ENCODE measurements around the gene RCAN1. TPM values are rescaled to one million over a fixed set of nuclear protein-coding genes. Genes with fewer than 3 reads are reported as not detected.

RCAN1 gene
- total and polyA plus RNA-seq, 2 of the 13 experiments (the other 11 are each of a cell fraction or from before 2014, with no cell fraction given): 9.4 to 34.1 TPM

- TF ChIP-seq DBP (CRISPR knock-in tag; IDR thresholded peaks at IDR 0.05; ENCODE audit: not compliant biosample characterization) (no peak), RARG (CRISPR knock-in tag; IDR thresholded peaks at IDR 0.05; ENCODE audit: low read depth) (no peak), ZNF432 (CRISPR knock-in tag; IDR thresholded peaks at IDR 0.05; ENCODE audit: borderline replicate concordance) (no peak), ZNF670 (CRISPR knock-in tag; IDR thresholded peaks at IDR 0.05; ENCODE audit: borderline replicate concordance) (no peak), ZBTB34 (CRISPR knock-in tag; IDR thresholded peaks at IDR 0.05) (no peak), HOXA3 (CRISPR knock-in tag; IDR thresholded peaks at IDR 0.05) (peak; percentile 61; the same call in 1 of the 2 replicates), KLF15 (CRISPR knock-in tag; IDR thresholded peaks at IDR 0.05; ENCODE audit: borderline replicate concordance) (no peak), ZNF772 (CRISPR knock-in tag; IDR thresholded peaks at IDR 0.05) (no peak), PHF21A (CRISPR knock-in tag; IDR thresholded peaks at IDR 0.05) (peak; percentile 86)
- TF ChIP-seq, protein P1, sequence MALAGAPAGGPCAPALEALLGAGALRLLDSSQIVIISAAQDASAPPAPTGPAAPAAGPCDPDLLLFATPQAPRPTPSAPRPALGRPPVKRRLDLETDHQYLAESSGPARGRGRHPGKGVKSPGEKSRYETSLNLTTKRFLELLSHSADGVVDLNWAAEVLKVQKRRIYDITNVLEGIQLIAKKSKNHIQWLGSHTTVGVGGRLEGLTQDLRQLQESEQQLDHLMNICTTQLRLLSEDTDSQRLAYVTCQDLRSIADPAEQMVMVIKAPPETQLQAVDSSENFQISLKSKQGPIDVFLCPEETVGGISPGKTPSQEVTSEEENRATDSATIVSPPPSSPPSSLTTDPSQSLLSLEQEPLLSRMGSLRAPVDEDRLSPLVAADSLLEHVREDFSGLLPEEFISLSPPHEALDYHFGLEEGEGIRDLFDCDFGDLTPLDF (CRISPR knock-in tag; IDR thresholded peaks at IDR 0.05): no peak
- TF ChIP-seq, protein P2, sequence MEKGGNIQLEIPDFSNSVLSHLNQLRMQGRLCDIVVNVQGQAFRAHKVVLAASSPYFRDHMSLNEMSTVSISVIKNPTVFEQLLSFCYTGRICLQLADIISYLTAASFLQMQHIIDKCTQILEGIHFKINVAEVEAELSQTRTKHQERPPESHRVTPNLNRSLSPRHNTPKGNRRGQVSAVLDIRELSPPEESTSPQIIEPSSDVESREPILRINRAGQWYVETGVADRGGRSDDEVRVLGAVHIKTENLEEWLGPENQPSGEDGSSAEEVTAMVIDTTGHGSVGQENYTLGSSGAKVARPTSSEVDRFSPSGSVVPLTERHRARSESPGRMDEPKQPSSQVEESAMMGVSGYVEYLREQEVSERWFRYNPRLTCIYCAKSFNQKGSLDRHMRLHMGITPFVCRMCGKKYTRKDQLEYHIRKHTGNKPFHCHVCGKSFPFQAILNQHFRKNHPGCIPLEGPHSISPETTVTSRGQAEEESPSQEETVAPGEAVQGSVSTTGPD (CRISPR knock-in tag; IDR thresholded peaks at IDR 0.05): no peak
- TF ChIP-seq, protein P3, sequence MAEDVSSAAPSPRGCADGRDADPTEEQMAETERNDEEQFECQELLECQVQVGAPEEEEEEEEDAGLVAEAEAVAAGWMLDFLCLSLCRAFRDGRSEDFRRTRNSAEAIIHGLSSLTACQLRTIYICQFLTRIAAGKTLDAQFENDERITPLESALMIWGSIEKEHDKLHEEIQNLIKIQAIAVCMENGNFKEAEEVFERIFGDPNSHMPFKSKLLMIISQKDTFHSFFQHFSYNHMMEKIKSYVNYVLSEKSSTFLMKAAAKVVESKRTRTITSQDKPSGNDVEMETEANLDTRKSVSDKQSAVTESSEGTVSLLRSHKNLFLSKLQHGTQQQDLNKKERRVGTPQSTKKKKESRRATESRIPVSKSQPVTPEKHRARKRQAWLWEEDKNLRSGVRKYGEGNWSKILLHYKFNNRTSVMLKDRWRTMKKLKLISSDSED (CRISPR knock-in tag; IDR thresholded peaks at IDR 0.05): no peak
- TF ChIP-seq, protein P4, sequence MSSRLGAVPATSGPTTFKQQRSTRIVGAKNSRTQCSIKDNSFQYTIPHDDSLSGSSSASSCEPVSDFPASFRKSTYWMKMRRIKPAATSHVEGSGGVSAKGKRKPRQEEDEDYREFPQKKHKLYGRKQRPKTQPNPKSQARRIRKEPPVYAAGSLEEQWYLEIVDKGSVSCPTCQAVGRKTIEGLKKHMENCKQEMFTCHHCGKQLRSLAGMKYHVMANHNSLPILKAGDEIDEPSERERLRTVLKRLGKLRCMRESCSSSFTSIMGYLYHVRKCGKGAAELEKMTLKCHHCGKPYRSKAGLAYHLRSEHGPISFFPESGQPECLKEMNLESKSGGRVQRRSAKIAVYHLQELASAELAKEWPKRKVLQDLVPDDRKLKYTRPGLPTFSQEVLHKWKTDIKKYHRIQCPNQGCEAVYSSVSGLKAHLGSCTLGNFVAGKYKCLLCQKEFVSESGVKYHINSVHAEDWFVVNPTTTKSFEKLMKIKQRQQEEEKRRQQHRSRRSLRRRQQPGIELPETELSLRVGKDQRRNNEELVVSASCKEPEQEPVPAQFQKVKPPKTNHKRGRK (CRISPR knock-in tag; IDR thresholded peaks at IDR 0.05): no peak
- TF ChIP-seq, protein P5, sequence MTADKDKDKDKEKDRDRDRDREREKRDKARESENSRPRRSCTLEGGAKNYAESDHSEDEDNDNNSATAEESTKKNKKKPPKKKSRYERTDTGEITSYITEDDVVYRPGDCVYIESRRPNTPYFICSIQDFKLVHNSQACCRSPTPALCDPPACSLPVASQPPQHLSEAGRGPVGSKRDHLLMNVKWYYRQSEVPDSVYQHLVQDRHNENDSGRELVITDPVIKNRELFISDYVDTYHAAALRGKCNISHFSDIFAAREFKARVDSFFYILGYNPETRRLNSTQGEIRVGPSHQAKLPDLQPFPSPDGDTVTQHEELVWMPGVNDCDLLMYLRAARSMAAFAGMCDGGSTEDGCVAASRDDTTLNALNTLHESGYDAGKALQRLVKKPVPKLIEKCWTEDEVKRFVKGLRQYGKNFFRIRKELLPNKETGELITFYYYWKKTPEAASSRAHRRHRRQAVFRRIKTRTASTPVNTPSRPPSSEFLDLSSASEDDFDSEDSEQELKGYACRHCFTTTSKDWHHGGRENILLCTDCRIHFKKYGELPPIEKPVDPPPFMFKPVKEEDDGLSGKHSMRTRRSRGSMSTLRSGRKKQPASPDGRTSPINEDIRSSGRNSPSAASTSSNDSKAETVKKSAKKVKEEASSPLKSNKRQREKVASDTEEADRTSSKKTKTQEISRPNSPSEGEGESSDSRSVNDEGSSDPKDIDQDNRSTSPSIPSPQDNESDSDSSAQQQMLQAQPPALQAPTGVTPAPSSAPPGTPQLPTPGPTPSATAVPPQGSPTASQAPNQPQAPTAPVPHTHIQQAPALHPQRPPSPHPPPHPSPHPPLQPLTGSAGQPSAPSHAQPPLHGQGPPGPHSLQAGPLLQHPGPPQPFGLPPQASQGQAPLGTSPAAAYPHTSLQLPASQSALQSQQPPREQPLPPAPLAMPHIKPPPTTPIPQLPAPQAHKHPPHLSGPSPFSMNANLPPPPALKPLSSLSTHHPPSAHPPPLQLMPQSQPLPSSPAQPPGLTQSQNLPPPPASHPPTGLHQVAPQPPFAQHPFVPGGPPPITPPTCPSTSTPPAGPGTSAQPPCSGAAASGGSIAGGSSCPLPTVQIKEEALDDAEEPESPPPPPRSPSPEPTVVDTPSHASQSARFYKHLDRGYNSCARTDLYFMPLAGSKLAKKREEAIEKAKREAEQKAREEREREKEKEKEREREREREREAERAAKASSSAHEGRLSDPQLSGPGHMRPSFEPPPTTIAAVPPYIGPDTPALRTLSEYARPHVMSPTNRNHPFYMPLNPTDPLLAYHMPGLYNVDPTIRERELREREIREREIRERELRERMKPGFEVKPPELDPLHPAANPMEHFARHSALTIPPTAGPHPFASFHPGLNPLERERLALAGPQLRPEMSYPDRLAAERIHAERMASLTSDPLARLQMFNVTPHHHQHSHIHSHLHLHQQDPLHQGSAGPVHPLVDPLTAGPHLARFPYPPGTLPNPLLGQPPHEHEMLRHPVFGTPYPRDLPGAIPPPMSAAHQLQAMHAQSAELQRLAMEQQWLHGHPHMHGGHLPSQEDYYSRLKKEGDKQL (CRISPR knock-in tag; IDR thresholded peaks at IDR 0.05; ENCODE audit: low read depth): peak; percentile 79; the same call in 1 of the 2 replicates
- TF ChIP-seq, protein P6, sequence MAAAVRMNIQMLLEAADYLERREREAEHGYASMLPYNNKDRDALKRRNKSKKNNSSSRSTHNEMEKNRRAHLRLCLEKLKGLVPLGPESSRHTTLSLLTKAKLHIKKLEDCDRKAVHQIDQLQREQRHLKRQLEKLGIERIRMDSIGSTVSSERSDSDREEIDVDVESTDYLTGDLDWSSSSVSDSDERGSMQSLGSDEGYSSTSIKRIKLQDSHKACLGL (CRISPR knock-in tag; IDR thresholded peaks at IDR 0.05): no peak
Observed at GRCh38 chr21:34522284-34522683, 92.6 kb downstream of the RCAN1 start (continued).

Data from HepG2 (cell line).